ENCODE results near the gene ALPG.
"Not testable (repeated sequence)": the region's sequence is repeated elsewhere in the genome, so short reads cannot be mapped to it uniquely, and the experiment has no call there.

DNA sequence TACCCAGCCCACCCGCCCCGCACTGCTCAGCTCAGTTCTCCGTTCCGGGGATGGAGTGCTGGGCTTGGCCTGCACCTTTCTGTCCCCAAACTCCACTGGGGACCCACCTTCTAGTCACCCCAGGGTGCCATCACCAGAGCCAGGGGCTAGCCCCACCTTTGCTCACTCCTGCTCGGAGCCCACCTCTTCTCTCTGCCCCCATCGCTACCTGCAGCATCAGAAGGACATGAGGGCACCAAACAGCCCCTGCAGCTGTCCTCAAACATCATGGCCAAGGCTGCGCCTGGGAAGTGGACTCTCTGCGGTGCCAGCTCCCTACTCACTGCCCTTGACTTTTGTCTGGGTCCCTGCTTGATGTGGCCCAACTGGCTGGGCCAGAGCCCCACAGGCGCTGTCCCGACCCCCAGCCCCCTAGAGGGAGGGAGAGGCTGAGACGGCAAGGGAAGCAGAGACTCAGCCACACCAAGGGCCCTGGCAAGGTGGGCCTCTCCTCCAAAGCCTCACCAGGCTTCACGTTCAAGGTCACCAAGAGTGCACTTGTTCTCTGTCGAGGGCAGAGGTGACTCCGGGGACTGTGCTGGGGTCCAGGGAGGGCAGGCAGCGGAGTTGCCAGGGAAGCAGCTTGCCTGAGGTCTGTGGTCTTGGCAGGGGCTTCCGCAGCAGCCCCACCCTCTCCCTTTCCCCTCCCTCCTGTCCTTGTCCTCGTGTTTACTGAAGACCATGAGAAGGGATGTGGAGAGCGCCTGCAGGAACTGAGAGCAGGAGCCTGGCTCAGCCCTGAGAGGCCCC is 41.6 kb upstream of the ALPG start:
- not testable (repeated sequence) for TF ChIP-seq SIN3A (IDR thresholded peaks at IDR 0.05; ENCODE audit: low read depth, low read length); FOXM1 (IDR thresholded peaks at IDR 0.05; ENCODE audit: low read depth, low read length); ZNF384 (IDR thresholded peaks at IDR 0.05; ENCODE audit: borderline replicate concordance, low read depth, low read length); SREBF2 (IDR thresholded peaks at IDR 0.05; ENCODE audit: low read length); SPI1 (IDR thresholded peaks at IDR 0.05; ENCODE audit: borderline replicate concordance, insufficient read depth, low read depth, low read length)

Data from GM12878 (cell line).